HG03280 (cell line): ENCODE measurements around the gene DUOX1.

Experiments
- ATAC-seq: cut with Tn5 transposase; IDR thresholded peaks from one replicate; pipeline ENCODE4 v1.9.1; 2021; ENCODE audit warnings: mild to moderate bottlenecking, moderate library complexity; ENCODE audit not compliant: unreplicated experiment

The DUOX1 gene

DNA sequence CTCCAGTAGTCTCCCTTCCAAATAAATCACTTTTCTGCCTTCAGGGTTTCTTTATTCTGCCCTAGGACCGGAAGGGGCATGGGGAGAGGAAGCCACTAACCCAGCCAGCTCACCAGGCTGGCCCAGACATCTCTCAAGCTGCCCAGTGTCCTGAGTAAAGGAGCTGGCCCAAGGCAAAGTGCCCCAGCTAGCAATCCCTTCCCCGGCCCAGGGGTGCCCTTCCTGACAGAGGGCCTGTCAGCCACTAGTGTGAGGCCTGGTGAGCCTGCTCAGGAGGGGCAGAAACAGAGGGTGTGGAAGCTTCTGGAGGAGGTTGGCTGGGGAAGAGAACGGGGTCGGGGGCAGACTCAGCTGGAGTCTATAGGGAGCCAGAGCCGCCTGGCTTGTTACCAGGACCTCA lies 35.7 kb downstream of the DUOX1 start:
- ATAC-seq = no peak

DNA sequence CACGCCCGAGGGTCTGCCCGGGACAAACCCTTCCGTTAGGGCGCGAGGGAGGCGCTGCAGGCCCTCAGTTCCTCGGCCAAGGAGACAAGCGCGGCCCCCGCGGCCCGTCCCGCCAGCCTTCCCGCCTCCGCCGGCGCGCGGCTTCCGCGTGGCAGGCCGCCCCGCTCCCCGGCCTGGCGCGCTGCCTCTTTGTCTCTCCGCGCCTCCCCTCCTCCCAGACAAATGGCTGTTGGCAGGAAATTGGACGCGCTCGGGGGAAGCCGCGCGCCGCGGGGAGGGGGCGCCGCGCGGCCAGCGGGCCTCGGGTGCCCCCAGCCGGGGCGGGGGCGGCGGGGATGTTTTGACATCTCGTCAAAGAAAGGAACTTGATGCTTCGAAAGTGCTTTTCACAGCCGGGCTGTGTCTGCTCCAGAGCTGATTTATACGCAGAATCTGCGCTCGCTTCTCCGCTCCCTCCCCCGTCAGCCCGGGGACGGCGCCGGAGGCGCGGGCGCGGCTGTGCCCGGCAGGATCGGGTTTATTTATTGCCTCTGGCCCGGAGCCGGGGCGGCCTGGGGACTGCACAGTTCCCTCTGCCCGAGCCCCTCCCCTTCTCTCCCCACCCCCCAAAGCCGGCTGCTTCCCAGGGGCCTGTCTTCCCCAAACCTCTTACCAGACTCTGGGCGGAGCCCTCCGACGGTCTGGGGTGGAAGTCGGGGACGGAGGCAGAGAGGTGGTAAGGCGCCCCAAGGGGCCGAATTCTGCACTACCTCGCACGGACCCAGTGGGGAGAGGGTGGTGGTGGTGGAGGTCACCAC lies 37.2 kb downstream of the DUOX1 start:
- peak; percentile 89 for ATAC-seq

DNA sequence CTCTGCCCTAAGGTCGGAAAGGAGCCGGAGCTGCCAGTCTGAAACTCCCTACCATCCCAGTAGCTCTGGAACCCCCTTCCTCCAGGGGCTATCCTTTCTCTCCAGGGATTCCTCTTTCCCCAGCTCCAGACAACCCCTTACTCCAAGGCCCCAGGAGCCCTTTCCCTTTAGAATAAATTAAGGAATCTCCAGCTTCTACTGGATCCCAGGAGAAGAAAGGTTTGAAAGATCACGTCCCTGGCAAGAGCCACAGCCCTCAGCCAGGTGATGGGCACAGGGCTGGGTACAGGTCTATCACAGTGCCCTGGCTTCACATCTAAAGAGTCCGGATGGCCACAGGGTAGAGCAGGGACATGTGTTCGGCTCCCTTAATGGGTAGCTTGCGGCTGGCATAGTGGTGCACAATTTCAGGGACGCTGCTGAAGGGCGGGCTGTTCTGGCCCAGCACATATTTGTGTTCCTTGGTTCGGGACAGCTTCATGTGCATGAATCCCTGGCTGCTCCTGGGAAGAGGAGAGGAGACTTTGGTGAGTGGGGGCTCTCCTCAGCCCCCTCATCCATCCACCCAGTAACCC lies 37.9 kb downstream of the DUOX1 start:
- no peak for ATAC-seq

GRCh38 chr15:45168286-45168685 lies 38.5 kb downstream of the DUOX1 start:
- no peak for ATAC-seq

DNA sequence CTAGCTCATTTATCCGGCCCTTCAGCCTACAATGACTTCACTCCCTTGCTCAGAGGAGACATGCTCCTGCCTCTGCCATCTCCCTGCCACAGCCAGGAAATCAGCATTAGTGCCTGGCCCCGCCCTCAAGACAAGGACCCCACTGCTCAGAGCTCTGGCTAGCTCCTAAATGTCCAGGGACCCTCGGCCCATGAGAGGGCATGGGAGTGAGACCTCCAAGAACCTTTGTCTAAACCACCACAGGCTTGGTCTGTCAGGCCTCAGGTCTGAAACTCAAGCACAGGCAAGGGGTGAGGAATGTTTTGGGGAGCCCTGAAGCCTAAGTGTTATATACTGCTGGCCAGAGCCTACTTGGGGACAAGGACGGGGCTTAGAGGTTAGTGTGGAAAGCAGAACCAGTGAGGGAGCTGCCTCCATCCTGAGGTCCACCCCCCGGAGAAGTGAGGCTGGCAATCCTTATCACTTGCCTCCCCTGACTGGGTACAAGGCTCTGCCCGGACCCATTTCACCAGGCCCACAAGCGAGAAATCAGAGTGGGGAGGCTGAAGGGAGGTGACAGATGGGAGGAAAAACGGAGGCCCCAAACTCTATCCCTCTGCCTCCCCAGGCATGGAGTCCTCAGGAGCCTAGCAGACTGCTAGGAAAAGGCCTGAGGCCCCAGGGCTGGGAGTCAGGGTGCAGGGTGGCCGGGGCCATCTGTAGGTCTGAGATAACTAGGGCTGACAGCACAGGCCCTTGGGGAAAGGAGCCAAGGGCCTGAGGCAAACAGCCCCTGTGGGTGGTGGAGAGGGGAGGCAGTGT lies 39.2 kb downstream of the DUOX1 start:
- no peak for ATAC-seq

GRCh38 chr15:45169608-45170480 lies 40.0 kb downstream of the DUOX1 start:
- no peak for ATAC-seq

DNA sequence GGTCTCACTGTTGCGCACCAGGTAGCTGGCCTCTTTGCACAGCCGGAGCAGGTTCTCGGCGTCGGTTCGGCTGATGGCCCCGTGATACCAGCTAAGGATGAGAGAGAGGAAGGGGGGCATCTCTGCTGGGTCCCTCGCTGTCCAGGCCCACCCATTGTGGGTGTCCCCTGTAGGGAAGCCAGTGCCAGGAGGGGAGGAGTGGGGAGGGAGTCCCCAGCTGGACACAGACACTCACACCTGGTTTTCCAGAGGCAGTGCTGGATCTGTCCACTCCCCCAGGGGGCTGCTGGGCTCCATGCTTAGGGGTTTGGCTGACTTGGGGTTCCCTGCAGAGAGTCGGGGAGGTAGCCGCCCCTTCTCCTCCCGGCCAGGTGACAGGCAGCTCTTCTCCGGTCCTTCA lies 42.1 kb downstream of the DUOX1 start:
- no peak for ATAC-seq

- no peak for ATAC-seq
These were observed 44.3 kb downstream of the DUOX1 start for GRCh38 chr15:45174069-45174468.

DNA sequence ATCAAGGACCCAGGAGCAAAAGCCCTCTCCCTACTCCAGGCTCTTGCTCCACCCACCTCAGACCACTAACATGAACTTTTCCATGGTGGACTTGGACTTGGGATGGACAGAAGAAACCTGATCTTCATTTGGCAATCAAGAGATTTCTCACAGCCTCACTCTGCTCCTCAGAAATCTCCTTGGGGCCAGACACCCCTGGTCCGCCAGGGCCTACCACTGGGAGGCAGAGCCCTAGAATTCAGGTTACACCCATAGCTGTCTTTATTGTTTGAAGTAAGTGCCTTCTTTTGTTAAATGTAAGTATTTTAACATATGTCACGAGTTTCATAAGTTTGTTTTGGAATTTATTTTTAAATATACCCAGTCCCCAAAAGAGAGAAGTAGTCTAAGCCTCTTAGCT lies 44.8 kb downstream of the DUOX1 start:
- no peak for ATAC-seq

DNA sequence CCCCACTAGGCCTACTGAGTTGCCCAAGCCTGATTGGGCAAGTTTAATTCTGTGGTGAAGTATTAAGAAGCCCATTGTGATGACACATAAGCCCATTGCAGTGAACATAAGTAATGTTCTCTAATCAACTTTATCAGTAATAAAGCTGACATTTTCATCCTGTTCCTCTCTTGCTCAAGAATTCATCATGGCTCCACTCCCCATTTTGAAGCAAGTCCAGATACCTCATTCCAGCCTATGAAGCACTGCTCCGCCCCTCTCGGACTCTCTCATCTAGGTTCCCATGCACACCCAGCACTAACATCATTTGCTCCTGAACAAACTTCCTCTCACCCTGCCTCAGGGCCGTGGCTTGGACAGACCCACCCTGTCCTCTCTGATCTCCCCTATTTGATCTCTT lies 47.5 kb downstream of the DUOX1 start:
- ATAC-seq = no peak

DNA sequence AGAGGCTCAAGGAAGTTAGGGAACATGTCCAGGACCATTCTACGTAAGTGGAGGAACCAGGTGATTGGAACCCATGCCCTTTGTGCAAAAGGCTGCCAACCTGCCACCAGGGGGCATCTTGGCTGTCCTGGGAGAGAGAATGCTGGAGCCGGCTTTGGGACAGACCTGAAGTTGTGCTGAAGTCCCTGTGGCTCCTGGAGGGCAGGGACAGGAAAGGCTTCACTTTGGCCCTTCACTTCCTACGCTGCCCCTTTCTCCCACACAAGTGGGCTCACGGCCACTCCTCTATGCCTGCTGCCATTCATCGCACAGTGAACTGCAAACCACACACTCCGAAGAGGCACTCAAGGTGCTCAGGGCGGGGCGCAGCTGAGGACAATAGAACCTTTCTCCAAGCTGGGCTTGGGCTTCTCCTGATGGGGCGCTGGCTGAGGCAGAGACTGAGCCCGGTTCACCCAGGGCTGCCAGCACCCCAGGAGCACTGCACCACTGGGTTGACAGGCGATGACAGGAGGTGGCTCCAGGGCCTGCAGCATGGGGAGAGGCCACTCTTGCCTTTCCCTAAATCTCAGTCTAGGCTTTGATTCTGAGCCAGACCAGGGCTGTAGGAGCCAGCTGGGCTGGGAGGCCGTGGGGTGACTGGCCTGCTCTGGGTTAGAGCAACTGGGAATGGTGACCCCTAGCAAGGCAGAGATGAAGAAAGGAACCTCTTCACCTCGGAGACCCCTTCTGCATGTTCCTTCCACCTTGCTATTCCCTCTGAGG lies 49.6 kb downstream of the DUOX1 start:
- ATAC-seq = no peak

DNA sequence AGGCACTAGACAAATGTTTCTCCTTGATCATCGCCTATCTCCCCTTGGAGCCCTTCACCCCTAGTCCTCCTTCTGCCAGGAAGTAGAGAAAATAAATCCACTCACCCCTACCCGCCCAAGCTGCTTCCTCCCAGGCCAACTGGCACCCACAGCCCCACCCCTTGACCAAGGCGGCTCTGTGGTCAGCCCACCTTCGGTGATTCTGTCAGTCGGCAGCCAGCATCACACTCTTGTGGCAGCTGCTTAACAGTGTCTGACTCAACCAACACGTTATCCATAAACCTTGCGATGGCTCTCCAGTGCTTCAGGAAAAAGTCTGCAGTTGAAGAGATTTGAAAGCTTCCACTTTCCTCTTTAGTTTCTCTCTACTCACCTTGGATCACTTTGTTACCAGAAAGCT lies 50.4 kb downstream of the DUOX1 start:
- no peak for ATAC-seq

DNA sequence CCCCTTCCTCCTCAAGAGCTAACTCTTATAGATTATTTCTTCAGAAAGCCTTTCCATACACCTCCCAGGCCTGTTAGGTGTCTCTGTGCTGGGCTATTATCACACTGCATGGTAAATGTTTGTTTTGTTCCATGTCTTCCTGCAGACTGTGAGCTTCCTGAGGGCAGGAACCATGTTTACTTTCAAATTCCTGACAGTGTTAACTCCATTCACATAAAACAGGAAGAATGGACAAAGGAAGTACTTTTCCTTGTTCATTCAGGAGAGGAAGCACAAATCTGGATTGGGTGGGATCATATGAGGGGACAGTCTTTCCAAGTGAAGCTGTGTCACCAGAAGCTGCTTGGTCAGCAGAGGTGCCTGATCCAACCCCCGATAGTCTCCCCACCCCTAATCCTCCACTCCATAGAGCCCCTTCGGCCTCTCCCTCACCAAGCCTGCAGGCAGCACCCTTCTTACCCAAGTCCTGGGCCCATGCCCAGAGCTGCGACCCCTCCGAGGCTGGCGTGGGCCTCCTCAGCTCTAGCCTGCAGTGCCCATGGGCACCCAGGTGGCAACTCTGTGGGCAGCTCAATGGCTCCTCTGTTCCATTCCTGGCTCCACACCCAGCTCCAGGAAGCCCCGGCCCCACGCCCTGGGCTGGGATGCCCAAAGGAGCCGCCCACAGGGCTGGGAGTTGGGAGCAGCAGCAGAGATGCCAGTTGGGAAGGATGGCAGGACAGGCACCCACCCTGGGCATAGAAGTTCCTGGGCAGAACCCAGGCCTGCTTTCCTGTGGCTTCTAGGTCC lies 51.0 kb downstream of the DUOX1 start:
- no peak for ATAC-seq

DNA sequence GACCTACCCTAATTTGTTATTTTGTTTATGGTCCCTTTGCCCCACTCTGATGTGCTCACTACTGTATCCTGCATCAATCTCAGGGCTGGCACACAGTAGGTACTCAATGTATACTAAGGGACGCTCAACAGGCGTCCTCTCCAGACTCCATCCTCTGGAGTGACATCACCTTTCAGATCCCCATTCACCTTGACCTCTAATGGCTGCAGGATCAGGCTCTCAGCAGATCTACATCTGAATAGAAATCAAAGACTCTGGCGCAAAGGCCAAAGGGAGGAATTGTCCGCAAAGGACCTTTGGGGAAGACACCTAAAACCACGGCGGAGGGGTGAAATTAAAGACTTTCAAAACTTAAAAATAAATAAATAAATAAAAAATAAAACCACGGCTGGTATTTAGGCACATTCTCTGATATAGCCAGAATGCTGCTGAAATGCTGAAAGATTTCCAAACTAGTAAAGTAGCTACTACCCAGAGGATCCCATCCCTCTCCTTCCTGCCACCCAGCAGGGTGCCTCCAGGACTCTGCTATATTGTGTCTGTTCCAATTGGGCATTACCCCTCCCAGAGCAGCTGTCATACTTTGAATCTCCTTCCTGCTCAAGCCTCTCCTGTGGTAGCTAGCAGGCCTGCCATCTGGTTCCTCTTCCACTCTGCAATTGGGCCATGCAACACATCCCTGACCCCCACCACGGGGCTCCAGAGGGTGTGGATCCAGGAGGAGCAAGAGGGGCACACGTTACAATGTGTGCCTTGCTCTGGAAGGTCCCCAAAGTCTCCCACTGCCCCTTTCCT lies 51.9 kb downstream of the DUOX1 start:
- ATAC-seq = no peak

- ATAC-seq = no peak
These were observed 53.2 kb downstream of the DUOX1 start for GRCh38 chr15:45182996-45183395.

- ATAC-seq = no peak
These were observed 53.7 kb downstream of the DUOX1 start for GRCh38 chr15:45183511-45183910.

GRCh38 chr15:45184562-45185041 lies 54.8 kb downstream of the DUOX1 start:
- no peak for ATAC-seq

GRCh38 chr15:45185069-45185779 lies 55.4 kb downstream of the DUOX1 start:
- no peak for ATAC-seq
